IPS DF 4.7 (cell line): ENCODE measurements around the gene CRHR2.
"Not testable (repeated sequence)": the region's sequence is repeated elsewhere in the genome, so short reads cannot be mapped to it uniquely, and the experiment has no call there.

Experiments used
- DNase-seq: peaks from one replicate; pipeline ENCODE4 v3.0.0-alpha.2; 2013; ENCODE audit warnings: low spot score; ENCODE audit errors: extremely low read depth

The CRHR2 gene

GRCh38 chr7:30656006-30656957 lies 26.0 kb downstream of the CRHR2 start:
- DNase-seq = no peak

- DNase-seq = no peak
These were observed 26.9 kb downstream of the CRHR2 start for GRCh38 chr7:30655096-30655970.

- DNase-seq = no peak
These were observed 27.8 kb downstream of the CRHR2 start for GRCh38 chr7:30654296-30655090.

- DNase-seq = no peak
These were observed 29.3 kb downstream of the CRHR2 start for GRCh38 chr7:30652698-30653641.

- no peak for DNase-seq
These were observed 30.1 kb downstream of the CRHR2 start for GRCh38 chr7:30652132-30652531.

- DNase-seq = no peak
These were observed 31.8 kb downstream of the CRHR2 start for GRCh38 chr7:30650421-30650808.

- no peak for DNase-seq
These were observed 32.4 kb downstream of the CRHR2 start for GRCh38 chr7:30649717-30650420.

GRCh38 chr7:30648744-30649540 lies 33.3 kb downstream of the CRHR2 start:
- DNase-seq = no peak

- DNase-seq = no peak
These were observed 34.5 kb downstream of the CRHR2 start for GRCh38 chr7:30647589-30648364.

GRCh38 chr7:30646154-30646553 lies 36.1 kb downstream of the CRHR2 start:
- no peak for DNase-seq

- DNase-seq = no peak
These were observed 36.6 kb downstream of the CRHR2 start for GRCh38 chr7:30645661-30646060.

GRCh38 chr7:30644286-30644955 lies 37.8 kb downstream of the CRHR2 start:
- no peak for DNase-seq

- no peak for DNase-seq
These were observed 39.5 kb downstream of the CRHR2 start for GRCh38 chr7:30642789-30643188.

GRCh38 chr7:30642322-30642721 lies 39.9 kb downstream of the CRHR2 start:
- not testable (repeated sequence) for DNase-seq

- no peak for DNase-seq
These were observed 46.5 kb downstream of the CRHR2 start for GRCh38 chr7:30635798-30636197.

- DNase-seq = no peak
These were observed 47.5 kb downstream of the CRHR2 start for GRCh38 chr7:30634634-30635201.

GRCh38 chr7:30634193-30634626 lies 48.0 kb downstream of the CRHR2 start:
- DNase-seq = no peak
